Neural cell (in vitro differentiated cells): ENCODE data around the gene CELF5.

ENCODE experiments used
- EZH2 ChIP-seq: fragments of 200-600, 300-800 bp; shearing (Covaris generic), sonication (generic); IDR thresholded peaks from 2 replicates; pipeline ENCODE4 v1.6.1; 2014; ENCODE audit warnings: antibody characterized with exemption, low read length, borderline replicate concordance, mild to moderate bottlenecking; ENCODE audit not compliant: insufficient read depth, poor library complexity, severe bottlenecking
- POLR2AphosphoS5 ChIP-seq: IDR thresholded peaks from 2 replicates; pipeline ENCODE4 v1.6.1; 2012
- TF ChIP-seq, protein P1 (sequence below): fragments of 450-650 bp; IDR thresholded peaks from 2 replicates; pipeline ENCODE4 v1.5.1; 2014; ENCODE audit warnings: antibody characterized with exemption, mild to moderate bottlenecking, moderate library complexity; ENCODE audit not compliant: poor library complexity, severe bottlenecking

DNA sequence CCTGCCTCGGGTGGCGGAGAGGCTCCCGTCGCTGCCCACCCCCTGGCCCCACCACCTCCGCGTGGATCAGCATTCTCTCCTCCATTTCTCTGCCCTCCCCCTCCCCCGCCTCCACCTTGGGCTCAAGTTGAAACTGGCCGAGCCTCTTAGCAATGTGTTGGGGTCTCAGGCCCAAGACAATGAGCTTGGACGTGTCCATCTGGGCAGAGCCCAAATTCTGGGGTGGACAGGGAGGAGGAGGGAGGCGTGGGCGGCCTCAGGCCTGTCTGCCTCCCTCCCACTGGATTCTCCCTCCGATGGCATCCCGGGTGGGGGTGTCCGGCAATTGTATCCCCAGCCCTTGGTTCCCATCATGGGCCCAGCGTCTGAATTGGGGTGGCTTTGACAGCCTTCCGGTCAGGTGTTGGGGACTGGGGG lies 1.2 kb downstream of the CELF5 start:
- TF ChIP-seq, protein P1, sequence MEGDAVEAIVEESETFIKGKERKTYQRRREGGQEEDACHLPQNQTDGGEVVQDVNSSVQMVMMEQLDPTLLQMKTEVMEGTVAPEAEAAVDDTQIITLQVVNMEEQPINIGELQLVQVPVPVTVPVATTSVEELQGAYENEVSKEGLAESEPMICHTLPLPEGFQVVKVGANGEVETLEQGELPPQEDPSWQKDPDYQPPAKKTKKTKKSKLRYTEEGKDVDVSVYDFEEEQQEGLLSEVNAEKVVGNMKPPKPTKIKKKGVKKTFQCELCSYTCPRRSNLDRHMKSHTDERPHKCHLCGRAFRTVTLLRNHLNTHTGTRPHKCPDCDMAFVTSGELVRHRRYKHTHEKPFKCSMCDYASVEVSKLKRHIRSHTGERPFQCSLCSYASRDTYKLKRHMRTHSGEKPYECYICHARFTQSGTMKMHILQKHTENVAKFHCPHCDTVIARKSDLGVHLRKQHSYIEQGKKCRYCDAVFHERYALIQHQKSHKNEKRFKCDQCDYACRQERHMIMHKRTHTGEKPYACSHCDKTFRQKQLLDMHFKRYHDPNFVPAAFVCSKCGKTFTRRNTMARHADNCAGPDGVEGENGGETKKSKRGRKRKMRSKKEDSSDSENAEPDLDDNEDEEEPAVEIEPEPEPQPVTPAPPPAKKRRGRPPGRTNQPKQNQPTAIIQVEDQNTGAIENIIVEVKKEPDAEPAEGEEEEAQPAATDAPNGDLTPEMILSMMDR: no peak
- TF ChIP-seq POLR2AphosphoS5 (no peak), EZH2 (no peak)
